Left cardiac atrium (tissue), 4 donors: Measurements from ENCODE around the gene CTNND2. TPM values are rescaled to one million over a fixed set of nuclear protein-coding genes. Genes with fewer than 3 reads are reported as not detected.
"Not testable (repeated sequence)": the region's sequence is repeated elsewhere in the genome, so short reads cannot be mapped to it uniquely, and the experiment has no call there.

Source experiments
- ATAC-seq, 2 donors: fragments of 200-7000 bp; cut with Tn5 transposase; one replicate each; pipeline ENCODE4 v1.9.1; 2020; ENCODE audit warnings: mild to moderate bottlenecking in 2 of 2, moderate library complexity in 2 of 2
- DNase-seq: peaks from one replicate; pipeline ENCODE4 v3.0.0-alpha.2; 2020
- intact Hi-C, 2 donors: fragments of 100-400 bp; cut with DNase I; formaldehyde crosslinking; loops; one replicate each; pipeline versions ENCODE4 v1.14.1 to v1.15.1; 2022 to 2023
- total RNA-seq, 2 donors: library from RNA; stranded (reverse); fragmentation: NEBNext Ultra II Directional; extraction: Animal tissue kit (Norgen Biotek cat#: 25700); gene quantifications; one replicate each; pipeline ENCODE4 v1.2.1, GENCODE V29; 2021
- donor health status: DM: no; HTN: yes; CAD: no.
- donor health status: DM: no; HTN: yes; CAD: no; lungs with severe emphysema.
- donor health status: DM: yes; HTN: yes; CAD: no.
- donor health status: Dilated cardiomyopathy.

CTNND2 gene
- total RNA-seq, 2 donors from 2014 or later, result 4.8 to 11.6 TPM

GRCh38 chr5:11878814-11879213, 25.4 kb downstream of the CTNND2 start:
- intact Hi-C loops, result no loop called here
- DNase-seq, result no peak
- ATAC-seq, result no peak

- ATAC-seq, result no peak
- intact Hi-C loops, result no loop called here
- no peak for DNase-seq
These were observed 30.7 kb downstream of the CTNND2 start for GRCh38 chr5:11873587-11873986.

GRCh38 chr5:11869203-11869602, 35.0 kb downstream of the CTNND2 start:
- ATAC-seq (no peak), DNase-seq (no peak)
- intact Hi-C loops, result no loop called here

GRCh38 chr5:11863911-11864310, 40.3 kb downstream of the CTNND2 start:
- DNase-seq (no peak), ATAC-seq (no peak)
- intact Hi-C loops, result no loop called here

- DNase-seq, result no peak
- intact Hi-C loops, result no loop called here
- ATAC-seq, result no peak
These were observed 46.9 kb downstream of the CTNND2 start for GRCh38 chr5:11857391-11857790.

- no peak for DNase-seq
- intact Hi-C loops, result no loop called here
- ATAC-seq, result no peak
These were observed 49.3 kb downstream of the CTNND2 start for GRCh38 chr5:11854936-11855335.

GRCh38 chr5:11853796-11854195, 50.5 kb downstream of the CTNND2 start:
- no peak for ATAC-seq
- no peak for DNase-seq
- intact Hi-C loops, result no loop called here

GRCh38 chr5:11853140-11853539, 51.1 kb downstream of the CTNND2 start:
- DNase-seq (no peak), ATAC-seq (no peak)
- intact Hi-C loops, result no loop called here

- no peak for DNase-seq
- intact Hi-C loops, result no loop called here
- ATAC-seq, result no peak
These were observed 51.5 kb downstream of the CTNND2 start for GRCh38 chr5:11852717-11853087.

GRCh38 chr5:11851965-11852716, 52.1 kb downstream of the CTNND2 start:
- ATAC-seq (no peak), DNase-seq (no peak)
- intact Hi-C loops, result no loop called here

GRCh38 chr5:11851416-11851815, 52.8 kb downstream of the CTNND2 start:
- ATAC-seq (no peak), DNase-seq (no peak)
- intact Hi-C loops, result no loop called here

- DNase-seq, intact Hi-C loops, ATAC-seq: not testable (repeated sequence)
These were observed 75.7 kb downstream of the CTNND2 start for GRCh38 chr5:11828566-11828965.

- no peak for ATAC-seq
- no peak for DNase-seq
- intact Hi-C loops, result no loop called here
These were observed 81.6 kb downstream of the CTNND2 start for GRCh38 chr5:11822598-11822997.

- DNase-seq, result no peak
- ATAC-seq, result no peak
- intact Hi-C loops, result no loop called here
These were observed 88.3 kb downstream of the CTNND2 start for GRCh38 chr5:11815916-11816315.

GRCh38 chr5:11815481-11815880, 88.8 kb downstream of the CTNND2 start:
- intact Hi-C loops, result no loop called here
- no peak for ATAC-seq
- no peak for DNase-seq

- intact Hi-C loops, result no loop called here
- ATAC-seq, result no peak
- no peak for DNase-seq
These were observed 89.9 kb downstream of the CTNND2 start for GRCh38 chr5:11814373-11814772.

- intact Hi-C loops, result no loop called here
- no peak for DNase-seq
- no peak for ATAC-seq
These were observed 94.8 kb downstream of the CTNND2 start for GRCh38 chr5:11809407-11809806.

- DNase-seq, result no peak
- ATAC-seq, result no peak
- intact Hi-C loops, result no loop called here
These were observed 100.8 kb downstream of the CTNND2 start for GRCh38 chr5:11803436-11803835.

- intact Hi-C loops, result no loop called here
- DNase-seq (no peak), ATAC-seq (no peak)
These were observed 103.2 kb downstream of the CTNND2 start for GRCh38 chr5:11801061-11801460.

GRCh38 chr5:11797132-11797531, 107.1 kb downstream of the CTNND2 start:
- DNase-seq, result peak; percentile 24
- ATAC-seq, result peak in 1 of 2 donors; percentile 34
- intact Hi-C loops, result no loop called here

- DNase-seq (no peak), ATAC-seq (no peak)
- intact Hi-C loops, result no loop called here
These were observed 110.8 kb downstream of the CTNND2 start for GRCh38 chr5:11793396-11793795.

- intact Hi-C loops, result no loop called here
- ATAC-seq, result no peak
- no peak for DNase-seq
These were observed 111.6 kb downstream of the CTNND2 start for GRCh38 chr5:11792621-11793020.
